CD4-positive, alpha-beta memory T cell (primary cell): ENCODE measurements around the gene MYBPH. TPM values are rescaled to one million over a fixed set of nuclear protein-coding genes. Genes with fewer than 3 reads are reported as not detected.

Experiments used
- CTCF ChIA-PET: fragments of 350-600 bp; sonication (Branson Sonifier 250); formaldehyde crosslinking; loops from one replicate; lab custom pipeline; 2021; ENCODE audit warnings: inconsistent platforms; ENCODE audit not compliant: partially characterized antibody; lab: Charles Lee
- POLR2A ChIA-PET: fragments of 350-600 bp; sonication (Branson Sonifier 250); formaldehyde crosslinking; loops from one replicate; lab custom pipeline; 2021; ENCODE audit not compliant: partially characterized antibody; lab: Charles Lee
- DNase-seq, 5 donors: peaks; one replicate each; pipeline versions ENCODE4 v3.0.0 to v3.0.0-alpha.2; 2020 to 2022; ENCODE audit warnings: mixed read lengths in 1 of 5
- H3K27ac ChIP-seq: one replicate; pipeline ENCODE4 v1.7.0; 2013; ENCODE audit warnings: low read depth, low read length
- H3K27me3 ChIP-seq: 2 replicates; pipeline ENCODE4 v1.7.0; 2013; ENCODE audit warnings: mild to moderate bottlenecking, low read length, moderate library complexity; ENCODE audit not compliant: insufficient read depth
- H3K36me3 ChIP-seq: 2 replicates; pipeline ENCODE4 v1.7.0; 2013; ENCODE audit warnings: mild to moderate bottlenecking, low read length, moderate library complexity; ENCODE audit not compliant: insufficient read depth
- H3K4me1 ChIP-seq: 2 replicates; pipeline ENCODE4 v1.7.0; 2013; ENCODE audit warnings: mild to moderate bottlenecking, low read length, moderate library complexity; ENCODE audit not compliant: insufficient read depth
- H3K4me3 ChIP-seq, 2 donors: one replicate each; pipeline ENCODE4 v1.7.0; 2013; ENCODE audit warnings: low read length in 2 of 2, mild to moderate bottlenecking in 1 of 2
- H3K9me3 ChIP-seq, 2 donors: one replicate each; pipeline ENCODE4 v1.7.0; 2013; ENCODE audit warnings: low read length in 2 of 2, control low read depth in 1 of 2; ENCODE audit not compliant: control insufficient read depth in 1 of 2
- H3K27ac Mint-ChIP-seq, 7 donors: one replicate each; pipeline ENCODE4 v1.8.0; 2020 to 2021; ENCODE audit warnings: mixed read lengths in 7 of 7, mild to moderate bottlenecking in 6 of 7, inconsistent platforms in 3 of 7, moderate library complexity in 3 of 7
- H3K27me3 Mint-ChIP-seq, 2 donors: one replicate each; pipeline ENCODE4 v1.8.0; 2020 to 2021; ENCODE audit warnings: mixed read lengths in 2 of 2
- H3K36me3 Mint-ChIP-seq, 2 donors: one replicate each; pipeline ENCODE4 v1.8.0; 2020 to 2021; ENCODE audit warnings: mixed read lengths in 2 of 2, inconsistent platforms in 1 of 2, mild to moderate bottlenecking in 1 of 2
- H3K4me1 Mint-ChIP-seq, 4 donors: one replicate each; pipeline ENCODE4 v1.8.0; 2020 to 2021; ENCODE audit warnings: mixed read lengths in 4 of 4, mild to moderate bottlenecking in 1 of 4
- H3K4me3 Mint-ChIP-seq, 8 donors: one replicate each; pipeline ENCODE4 v1.8.0; 2020 to 2021; ENCODE audit warnings: mixed read lengths in 8 of 8, mild to moderate bottlenecking in 7 of 8, moderate library complexity in 6 of 8, inconsistent platforms in 3 of 8
- H3K9me3 Mint-ChIP-seq, 8 donors: one replicate each; pipeline ENCODE4 v1.8.0; 2020 to 2021; ENCODE audit warnings: mixed read lengths in 8 of 8, mild to moderate bottlenecking in 5 of 8, inconsistent platforms in 3 of 8, moderate library complexity in 1 of 8
- intact Hi-C: fragments of 100-400 bp; cut with micrococcal nuclease; formaldehyde crosslinking; loops from one replicate; pipeline ENCODE4 v1.15.1; 2023
- polyA plus RNA-seq, 2 donors: library from polyadenylated mRNA; unstranded; fragments of 300-500 nt; fragmentation: Illumina TruSeq; gene quantifications; one replicate each; pipeline ENCODE4 v1.2.3, GENCODE V29; 2021
- total RNA-seq, 2 experiments: library from RNA; stranded (reverse); gene quantifications; one replicate each; pipeline ENCODE4 v1.2.3, GENCODE V29; 2021

The MYBPH gene
- total and polyA plus RNA-seq, 4 experiments from 2014 or later = not detected

DNA sequence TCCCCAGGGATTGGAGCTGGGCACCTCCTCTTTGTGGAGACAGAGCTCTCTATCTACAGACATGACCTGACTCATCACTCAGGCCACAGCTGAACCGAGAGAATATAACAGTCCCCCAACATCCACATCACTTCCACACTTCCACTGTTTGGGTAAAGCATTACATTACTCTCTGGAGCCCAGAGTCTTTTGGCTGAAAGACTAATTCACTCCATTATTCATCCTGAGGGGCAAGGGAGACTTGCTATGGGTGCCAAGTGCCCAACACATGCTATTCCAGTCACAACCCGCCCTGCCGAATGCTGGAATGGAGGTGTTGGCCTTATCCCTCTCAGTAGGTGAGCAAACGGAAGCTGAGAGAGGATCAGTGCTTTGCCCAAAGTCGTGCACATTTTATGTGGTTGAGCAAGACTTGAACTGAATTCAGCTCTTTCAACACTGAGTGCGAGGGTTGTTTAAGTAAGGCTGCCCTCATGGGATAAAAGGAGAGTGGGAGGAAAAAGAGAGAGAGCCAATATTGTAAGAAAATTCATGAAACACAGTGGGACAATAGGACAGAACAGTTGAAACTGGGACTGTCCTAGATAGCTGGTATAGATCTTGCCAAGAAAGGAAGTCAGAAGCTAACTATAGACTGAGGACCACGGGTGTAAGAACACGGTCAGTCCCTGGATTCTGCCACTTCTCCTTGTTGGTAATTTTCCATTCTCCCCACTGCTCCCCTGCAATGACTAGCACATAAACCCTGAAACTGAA, 24.4 kb upstream of the MYBPH start:
- H3K9me3 Mint-ChIP-seq = peaks cover 0 to 2% (median 0%) of the 10 kb centered on the region in 8 donors
- H3K27ac Mint-ChIP-seq = no peak overlapping the region
- Histone ChIP-seq H3K27me3 (no peaks in the 10 kb centered on the region), H3K9me3 (no peaks in the 10 kb centered on the region), H3K4me1 (no peaks in the 10 kb centered on the region), H3K27ac (no peak overlapping the region), H3K4me3 (no peak overlapping the region), H3K36me3 (no peaks in the 10 kb centered on the region)
- no peak for DNase-seq
- H3K4me1 Mint-ChIP-seq = no peaks in the 10 kb centered on the region
- ChIA-PET CTCF (interaction anchor here (1.4 to 2.2 kb wide), 2 partner anchors 16 to 161 kb away, joined by 3 to 11 read pairs; no protein-coding TSS in a partner anchor), POLR2A (no interaction called here)
- no peak overlapping the region for H3K4me3 Mint-ChIP-seq
- intact Hi-C loops = no loop called here
- H3K27me3 Mint-ChIP-seq = peaks cover 21 to 32% of the 10 kb centered on the region in 2 donors
- no peaks in the 10 kb centered on the region for H3K36me3 Mint-ChIP-seq

DNA sequence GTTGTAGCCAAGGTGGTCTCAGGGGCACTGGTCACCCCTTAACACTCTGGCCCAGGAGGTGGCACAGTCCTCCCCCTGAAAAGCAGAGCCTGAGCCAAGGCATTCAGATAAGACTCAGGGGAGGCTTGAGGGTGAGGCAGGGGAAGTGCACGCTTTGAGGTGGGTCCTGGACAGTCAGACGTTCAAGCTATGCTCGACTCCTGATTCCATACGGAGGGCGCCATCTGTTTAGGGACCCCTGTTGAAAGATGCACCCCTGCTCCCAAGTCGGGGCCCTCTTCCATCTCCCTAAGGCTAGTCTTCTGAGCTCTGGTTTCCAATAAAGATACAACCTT, 23.8 kb upstream of the MYBPH start:
- H3K4me3 Mint-ChIP-seq = no peak overlapping the region
- H3K9me3 ChIP-seq = no peaks in the 10 kb centered on the region
- H3K4me3 ChIP-seq = no peak overlapping the region
- peaks cover 21 to 32% of the 10 kb centered on the region in 2 donors for H3K27me3 Mint-ChIP-seq
- H3K9me3 Mint-ChIP-seq = peaks cover 0 to 2% (median 0%) of the 10 kb centered on the region in 8 donors
- H3K27ac Mint-ChIP-seq = no peak overlapping the region
- no peak overlapping the region for H3K27ac ChIP-seq
- no peaks in the 10 kb centered on the region for H3K27me3 ChIP-seq
- no peaks in the 10 kb centered on the region for H3K36me3 ChIP-seq
- DNase-seq = no peak
- no peaks in the 10 kb centered on the region for H3K36me3 Mint-ChIP-seq
- intact Hi-C loops = no loop called here
- ChIA-PET POLR2A (no interaction called here), CTCF (interaction anchor here (1.4 to 2.2 kb wide), 2 partner anchors 17 to 160 kb away, joined by 3 to 11 read pairs; no protein-coding TSS in a partner anchor)
- no peaks in the 10 kb centered on the region for H3K4me1 ChIP-seq
- H3K4me1 Mint-ChIP-seq = no peaks in the 10 kb centered on the region

DNA sequence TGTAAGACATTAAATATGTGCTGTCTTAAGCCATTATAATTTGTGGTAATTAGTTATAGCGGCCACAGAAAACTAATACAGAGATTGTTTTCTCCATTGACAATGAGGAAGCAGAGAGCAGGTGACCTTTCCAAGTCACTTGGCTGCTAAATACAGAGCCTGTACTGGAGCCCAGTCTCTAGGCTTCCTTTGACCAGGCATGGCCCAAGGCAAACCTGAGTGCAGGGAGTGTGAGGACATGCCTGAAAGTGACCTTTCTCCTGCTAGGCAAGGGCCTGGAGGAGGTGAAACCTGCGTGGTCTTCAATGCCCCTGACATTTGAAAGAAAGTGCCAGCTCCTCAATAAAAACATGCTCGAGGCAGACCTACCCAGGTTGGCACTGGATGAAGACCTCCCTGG, 23.4 kb upstream of the MYBPH start:
- H3K9me3 Mint-ChIP-seq = peaks cover 0 to 2% (median 0%) of the 10 kb centered on the region in 8 donors
- ChIA-PET CTCF (interaction anchor here (2.2 kb wide), 1 partner anchor 17 kb away, joined by 11 read pairs; no protein-coding TSS in a partner anchor), POLR2A (no interaction called here)
- no peaks in the 10 kb centered on the region for H3K9me3 ChIP-seq
- no peaks in the 10 kb centered on the region for H3K27me3 ChIP-seq
- H3K4me1 ChIP-seq = no peaks in the 10 kb centered on the region
- no peak overlapping the region for H3K27ac ChIP-seq
- no peak overlapping the region for H3K4me3 ChIP-seq
- H3K36me3 ChIP-seq = no peaks in the 10 kb centered on the region
- intact Hi-C loops = no loop called here
- no peaks in the 10 kb centered on the region for H3K4me1 Mint-ChIP-seq
- no peak overlapping the region for H3K4me3 Mint-ChIP-seq
- peaks cover 21 to 32% of the 10 kb centered on the region in 2 donors for H3K27me3 Mint-ChIP-seq
- no peaks in the 10 kb centered on the region for H3K36me3 Mint-ChIP-seq
- H3K27ac Mint-ChIP-seq = no peak overlapping the region
- DNase-seq = no peak

- Mint-ChIP-seq H3K27ac (no peak overlapping the region), H3K4me3 (no peak overlapping the region), H3K27me3 (peaks cover 18 to 23% of the 10 kb centered on the region in 2 donors), H3K9me3 (peaks cover 0 to 2% (median 0%) of the 10 kb centered on the region in 8 donors), H3K4me1 (no peaks in the 10 kb centered on the region), H3K36me3 (no peaks in the 10 kb centered on the region)
- Histone ChIP-seq H3K9me3 (no peaks in the 10 kb centered on the region), H3K4me1 (no peaks in the 10 kb centered on the region), H3K4me3 (no peak overlapping the region), H3K27me3 (no peaks in the 10 kb centered on the region), H3K27ac (no peak overlapping the region), H3K36me3 (no peaks in the 10 kb centered on the region)
- DNase-seq = no peak
- ChIA-PET CTCF (interaction anchor here (0.5 kb wide), 1 partner anchor 178 kb away, joined by 3 read pairs; no protein-coding TSS in a partner anchor), POLR2A (no interaction called here)
- intact Hi-C loops = no loop called here
These were observed 22.0 kb upstream of the MYBPH start for GRCh38 chr1:203197625-203198024.

DNA sequence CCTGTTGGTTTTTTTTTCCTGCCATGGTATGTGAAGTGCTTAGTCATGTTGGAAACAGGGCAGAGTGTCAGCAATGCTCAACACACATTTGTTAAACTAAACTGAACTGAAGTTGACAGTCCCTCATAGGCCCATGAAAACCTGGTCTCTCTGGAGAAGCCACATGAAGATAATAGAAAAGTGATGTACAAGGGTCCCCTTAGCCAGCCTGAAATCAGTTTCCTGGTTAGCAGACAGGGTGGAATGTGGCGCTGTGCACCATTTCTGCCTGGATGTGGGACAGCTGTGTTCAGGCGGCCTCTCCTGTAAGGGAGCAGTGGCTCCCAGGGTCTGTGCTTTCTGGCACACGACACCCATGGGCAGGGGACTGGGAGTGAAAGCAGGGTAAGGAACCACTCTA, 20.7 kb upstream of the MYBPH start:
- Histone ChIP-seq H3K4me3 (no peak overlapping the region), H3K9me3 (no peaks in the 10 kb centered on the region), H3K4me1 (no peaks in the 10 kb centered on the region), H3K27ac (no peak overlapping the region), H3K27me3 (no peaks in the 10 kb centered on the region), H3K36me3 (no peaks in the 10 kb centered on the region)
- Mint-ChIP-seq H3K4me1 (no peaks in the 10 kb centered on the region), H3K36me3 (no peaks in the 10 kb centered on the region), H3K27me3 (peaks cover 15 to 21% of the 10 kb centered on the region in 2 donors), H3K27ac (no peak overlapping the region), H3K4me3 (no peak overlapping the region), H3K9me3 (peaks cover 0 to 2% (median 0%) of the 10 kb centered on the region in 8 donors)
- ChIA-PET POLR2A (no interaction called here), CTCF (interaction anchor here (0.6 kb wide), 1 partner anchor 619 kb away, joined by 3 read pairs; no protein-coding TSS in a partner anchor)
- no peak for DNase-seq
- intact Hi-C loops = no loop called here

GRCh38 chr1:203190949-203191348, 15.3 kb upstream of the MYBPH start:
- H3K9me3 ChIP-seq = no peaks in the 10 kb centered on the region
- Mint-ChIP-seq H3K9me3 (peaks cover 0 to 2% (median 0%) of the 10 kb centered on the region in 8 donors), H3K27me3 (peaks cover 0 to 8% of the 10 kb centered on the region in 2 donors), H3K27ac (no peak overlapping the region), H3K4me3 (no peak overlapping the region), H3K4me1 (no peaks in the 10 kb centered on the region), H3K36me3 (no peaks in the 10 kb centered on the region)
- no peak for DNase-seq
- intact Hi-C loops = no loop called here
- no peaks in the 10 kb centered on the region for H3K27me3 ChIP-seq
- POLR2A ChIA-PET = no interaction called here
- no peak overlapping the region for H3K4me3 ChIP-seq
- no peak overlapping the region for H3K27ac ChIP-seq
- no peaks in the 10 kb centered on the region for H3K36me3 ChIP-seq
- no peaks in the 10 kb centered on the region for H3K4me1 ChIP-seq
- CTCF ChIA-PET = no interaction called here

GRCh38 chr1:203189951-203190352, 14.3 kb upstream of the MYBPH start:
- ChIA-PET CTCF (no interaction called here), POLR2A (no interaction called here)
- H3K9me3 Mint-ChIP-seq = peaks cover 0 to 2% (median 0%) of the 10 kb centered on the region in 8 donors
- no peaks in the 10 kb centered on the region for H3K4me1 Mint-ChIP-seq
- H3K27ac Mint-ChIP-seq = no peak overlapping the region
- intact Hi-C loops = no loop called here
- H3K36me3 ChIP-seq = no peaks in the 10 kb centered on the region
- H3K27me3 ChIP-seq = no peaks in the 10 kb centered on the region
- H3K27ac ChIP-seq = no peak overlapping the region
- H3K36me3 Mint-ChIP-seq = no peaks in the 10 kb centered on the region
- no peak for DNase-seq
- no peak overlapping the region for H3K4me3 Mint-ChIP-seq
- no peak overlapping the region for H3K4me3 ChIP-seq
- H3K27me3 Mint-ChIP-seq = peaks cover 0 to 4% of the 10 kb centered on the region in 2 donors
- no peaks in the 10 kb centered on the region for H3K4me1 ChIP-seq
- H3K9me3 ChIP-seq = no peaks in the 10 kb centered on the region
